ENCODE data around the gene OR2J1. TPM values are rescaled to one million over a fixed set of nuclear protein-coding genes. Genes with fewer than 3 reads are reported as not detected.

OR2J1 gene
- not detected for total RNA-seq

GRCh38 chr6:29099190-29099589, at the start of gene OR2J1:
TSS of gene OR2J1 (plus strand) at chr6:29099490. CDS start at chr6:29100943, 1,453 bp downstream.

GRCh38 chr6:29087213-29087612, 12.1 kb upstream of the OR2J1 start, which contains the start of gene OR2B3:
TSS of gene OR2B3 (minus strand) at chr6:29087313. CDS start at chr6:29087248, 65 bp downstream.

GRCh38 chr6:29107758-29108157, 8.5 kb downstream of the OR2J1 start, which contains the start of gene OR2J3:
TSS of gene OR2J3 (plus strand) at chr6:29108058. CDS start at chr6:29111891, 3,833 bp downstream.

Other genes starting within 250 kb of the OR2J1 start
- gene TRIM27, start 175.5 kb upstream of the OR2J1 start, total RNA-seq = 97.0 TPM
- gene ZNF311, start 94.2 kb upstream of the OR2J1 start, total RNA-seq = 8.1 TPM
- gene OR2W1, start 54.3 kb upstream of the OR2J1 start, total RNA-seq = not detected
- not detected for gene OR2B3, start 12.2 kb upstream of the OR2J1 start, total RNA-seq
- gene OR2J3, start 8.6 kb downstream of the OR2J1 start, total RNA-seq = not detected
- not detected for gene OR2J2, start 71.4 kb downstream of the OR2J1 start, total RNA-seq
- not detected for gene OR14J1, start 202.2 kb downstream of the OR2J1 start, total RNA-seq